Activated CD8-positive, alpha-beta T cell treated with anti-CD3 and anti-CD28 coated beads for 36 hours (primary cell): ENCODE data around the gene CHDH. TPM values are rescaled to one million over a fixed set of nuclear protein-coding genes. Genes with fewer than 3 reads are reported as not detected.
A peak's percentile ranks its signal among the peaks of the same experiment; 100 is the strongest.

Source experiments
- ATAC-seq: fragments of 200-7000 bp; cut with Tn5 transposase; one replicate; pipeline ENCODE4 v1.10.0; 2021; ENCODE audit warnings: mild to moderate bottlenecking, moderate library complexity
- CTCF ChIA-PET: fragments of 350-600 bp; sonication (Branson Sonifier 250); formaldehyde crosslinking; loops from one replicate; lab custom pipeline; 2021; ENCODE audit warnings: antibody characterized with exemption; lab: Charles Lee
- POLR2A ChIA-PET: fragments of 350-600 bp; sonication (Branson Sonifier 250); formaldehyde crosslinking; loops from one replicate; lab custom pipeline; 2021; ENCODE audit warnings: antibody characterized with exemption; lab: Charles Lee
- DNase-seq: peaks from one replicate; pipeline ENCODE4 v3.0.0-alpha.2; 2020
- H3K27ac Mint-ChIP-seq: one replicate; pipeline ENCODE4 v1.8.0; 2021; ENCODE audit warnings: mild to moderate bottlenecking, mixed read lengths
- H3K27me3 Mint-ChIP-seq: one replicate; pipeline ENCODE4 v1.8.0; 2021; ENCODE audit warnings: mixed read lengths
- H3K36me3 Mint-ChIP-seq: one replicate; pipeline ENCODE4 v1.8.0; 2021; ENCODE audit warnings: low read depth, mixed read lengths
- H3K4me1 Mint-ChIP-seq: one replicate; pipeline ENCODE4 v1.8.0; 2021; ENCODE audit warnings: low read depth, mixed read lengths
- H3K4me3 Mint-ChIP-seq: one replicate; pipeline ENCODE4 v1.8.0; 2021; ENCODE audit warnings: mild to moderate bottlenecking, moderate library complexity, mixed read lengths
- H3K9me3 Mint-ChIP-seq: one replicate; pipeline ENCODE4 v1.8.0; 2021; ENCODE audit warnings: mixed read lengths
- intact Hi-C: fragments of 100-400 bp; cut with micrococcal nuclease; formaldehyde crosslinking; loops from one replicate; pipeline ENCODE4 v1.10.0; 2022
- total RNA-seq, 2 experiments: library from RNA; stranded (reverse); gene quantifications; one replicate each; pipeline ENCODE4 v1.2.3, GENCODE V29; 2021
- TF ChIP-seq, protein P1 (sequence below): fragments of 200-600 bp; IDR thresholded peaks from one replicate; pipeline ENCODE4 v1.8.0; 2022; ENCODE audit warnings: antibody characterized with exemption, mild to moderate bottlenecking

The CHDH gene
- total RNA-seq, 2 experiments from 2014 or later, result 0.02 to 0.22 TPM

DNA sequence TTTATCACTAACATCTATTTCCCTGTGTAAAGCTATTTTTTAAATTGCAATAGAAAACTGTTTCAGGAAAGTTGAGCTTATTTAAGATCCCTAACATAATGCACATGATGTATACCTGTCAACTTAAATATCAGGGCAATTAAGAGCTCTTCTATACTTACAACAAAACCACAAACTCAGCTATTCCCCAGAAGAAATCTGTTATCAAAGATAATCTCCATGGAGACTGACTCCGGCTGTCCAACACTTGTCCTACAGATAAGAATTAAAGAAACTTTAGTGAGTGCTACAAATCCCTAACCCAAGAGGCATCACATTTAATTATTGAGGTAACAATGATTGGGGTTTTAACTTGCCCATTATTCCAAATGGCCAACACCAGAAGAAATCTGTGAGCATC lies 42.0 kb upstream of the CHDH start:
- Mint-ChIP-seq H3K27ac (no peak overlapping the region), H3K4me3 (no peak overlapping the region), H3K36me3 (peaks cover 28% of the 10 kb centered on the region), H3K4me1 (peaks cover 44% of the 10 kb centered on the region), H3K9me3 (no peaks in the 10 kb centered on the region), H3K27me3 (no peaks in the 10 kb centered on the region)
- TF ChIP-seq, protein P1, sequence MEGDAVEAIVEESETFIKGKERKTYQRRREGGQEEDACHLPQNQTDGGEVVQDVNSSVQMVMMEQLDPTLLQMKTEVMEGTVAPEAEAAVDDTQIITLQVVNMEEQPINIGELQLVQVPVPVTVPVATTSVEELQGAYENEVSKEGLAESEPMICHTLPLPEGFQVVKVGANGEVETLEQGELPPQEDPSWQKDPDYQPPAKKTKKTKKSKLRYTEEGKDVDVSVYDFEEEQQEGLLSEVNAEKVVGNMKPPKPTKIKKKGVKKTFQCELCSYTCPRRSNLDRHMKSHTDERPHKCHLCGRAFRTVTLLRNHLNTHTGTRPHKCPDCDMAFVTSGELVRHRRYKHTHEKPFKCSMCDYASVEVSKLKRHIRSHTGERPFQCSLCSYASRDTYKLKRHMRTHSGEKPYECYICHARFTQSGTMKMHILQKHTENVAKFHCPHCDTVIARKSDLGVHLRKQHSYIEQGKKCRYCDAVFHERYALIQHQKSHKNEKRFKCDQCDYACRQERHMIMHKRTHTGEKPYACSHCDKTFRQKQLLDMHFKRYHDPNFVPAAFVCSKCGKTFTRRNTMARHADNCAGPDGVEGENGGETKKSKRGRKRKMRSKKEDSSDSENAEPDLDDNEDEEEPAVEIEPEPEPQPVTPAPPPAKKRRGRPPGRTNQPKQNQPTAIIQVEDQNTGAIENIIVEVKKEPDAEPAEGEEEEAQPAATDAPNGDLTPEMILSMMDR, result no peak
- intact Hi-C loops, result no loop called here
- DNase-seq (no peak), ATAC-seq (no peak)
- ChIA-PET CTCF (no interaction called here), POLR2A (no interaction called here)

DNA sequence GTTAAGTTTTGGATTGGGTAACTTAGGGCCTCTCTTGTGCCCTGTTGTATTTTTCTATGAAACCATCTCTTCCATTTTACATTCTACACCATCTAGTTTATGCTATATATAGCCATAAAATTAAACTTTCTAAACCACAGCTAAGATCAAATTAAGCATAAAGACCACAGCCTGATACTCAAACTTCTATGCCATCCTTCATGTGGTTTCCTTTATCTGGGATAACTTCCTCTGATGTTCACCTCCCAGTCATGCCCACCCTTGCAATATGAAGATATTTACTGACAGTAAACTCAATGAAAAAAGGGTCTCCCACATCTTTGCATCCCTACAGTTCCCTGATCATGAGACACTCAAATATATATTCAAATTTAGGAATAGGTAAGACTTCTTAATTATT lies 41.2 kb upstream of the CHDH start:
- Mint-ChIP-seq H3K36me3 (peaks cover 28% of the 10 kb centered on the region), H3K9me3 (no peaks in the 10 kb centered on the region), H3K27ac (peak overlapping the region; percentile 46), H3K4me3 (no peak overlapping the region), H3K27me3 (no peaks in the 10 kb centered on the region), H3K4me1 (peaks cover 43% of the 10 kb centered on the region)
- intact Hi-C loops, result no loop called here
- no peak for DNase-seq
- no peak for ATAC-seq
- TF ChIP-seq, protein P1, result no peak
- POLR2A ChIA-PET, result no interaction called here
- CTCF ChIA-PET, result no interaction called here

DNA sequence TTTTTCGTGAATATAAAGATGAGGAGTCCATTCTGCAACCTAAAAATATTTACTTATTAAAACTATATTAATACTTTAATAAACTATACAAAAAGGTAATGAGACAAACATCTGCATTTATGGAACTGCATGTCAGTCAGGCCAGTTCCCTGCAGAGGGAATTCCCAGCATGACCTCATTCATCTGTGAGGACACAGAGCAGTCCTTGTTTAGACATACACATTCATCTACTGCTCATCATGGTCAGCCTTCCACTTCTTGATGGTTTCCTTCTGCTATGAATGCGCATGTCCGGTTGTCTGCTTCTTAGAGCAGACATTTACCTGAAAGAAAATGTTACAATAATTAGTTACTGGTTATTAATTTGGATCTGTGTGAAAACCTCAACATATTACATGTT lies 39.0 kb upstream of the CHDH start:
- no peaks in the 10 kb centered on the region for H3K27me3 Mint-ChIP-seq
- intact Hi-C loops, result no loop called here
- DNase-seq, result no peak
- no peak overlapping the region for H3K4me3 Mint-ChIP-seq
- peaks cover 33% of the 10 kb centered on the region for H3K36me3 Mint-ChIP-seq
- TF ChIP-seq, protein P1, result no peak
- H3K9me3 Mint-ChIP-seq, result no peaks in the 10 kb centered on the region
- ChIA-PET CTCF (no interaction called here), POLR2A (no interaction called here)
- no peak overlapping the region for H3K27ac Mint-ChIP-seq
- ATAC-seq, result no peak
- H3K4me1 Mint-ChIP-seq, result peaks cover 44% of the 10 kb centered on the region

DNA sequence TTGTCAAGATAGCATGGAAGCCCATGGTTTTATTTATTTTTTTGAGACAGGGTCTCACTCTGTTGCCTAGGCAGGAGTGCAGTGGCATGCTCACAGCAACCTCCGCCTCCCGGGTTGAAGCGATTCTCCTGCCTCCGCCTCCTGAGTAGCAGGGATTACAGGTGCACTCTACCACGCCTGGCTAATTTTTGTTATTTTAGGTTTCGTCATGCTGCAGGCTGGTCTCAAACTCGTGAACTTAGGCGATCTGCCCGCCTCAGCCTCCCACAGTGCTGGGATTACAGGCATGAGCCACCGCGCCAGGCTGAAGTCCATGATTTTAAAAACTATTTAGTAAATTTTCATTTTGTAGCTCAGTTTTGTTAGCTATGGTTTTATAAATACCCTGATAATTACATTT lies 38.4 kb upstream of the CHDH start:
- ChIA-PET CTCF (no interaction called here), POLR2A (no interaction called here)
- Mint-ChIP-seq H3K27me3 (no peaks in the 10 kb centered on the region), H3K4me3 (no peak overlapping the region), H3K27ac (no peak overlapping the region), H3K9me3 (no peaks in the 10 kb centered on the region), H3K4me1 (peaks cover 42% of the 10 kb centered on the region), H3K36me3 (peaks cover 37% of the 10 kb centered on the region)
- TF ChIP-seq, protein P1, result no peak
- intact Hi-C loops, result no loop called here
- no peak for ATAC-seq
- DNase-seq, result no peak

DNA sequence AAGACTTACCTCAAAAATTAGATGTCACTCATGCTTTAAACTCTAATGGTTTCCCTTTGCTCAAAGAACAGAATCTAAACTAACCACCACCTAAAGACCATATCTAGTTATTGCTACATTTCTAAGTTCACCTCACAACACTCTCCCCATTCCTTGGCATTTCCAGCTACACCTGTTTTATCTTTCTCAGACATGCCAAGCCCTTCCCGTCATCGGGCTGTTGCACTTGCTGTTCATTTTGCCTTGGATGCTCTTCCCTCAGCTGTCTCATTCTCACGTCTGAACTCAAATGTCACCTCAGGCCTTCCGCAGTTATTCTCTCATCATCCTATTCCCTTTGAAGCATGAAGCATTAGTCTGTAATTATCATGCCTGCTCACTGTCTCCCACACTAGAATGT lies 36.8 kb upstream of the CHDH start:
- H3K27me3 Mint-ChIP-seq, result no peaks in the 10 kb centered on the region
- POLR2A ChIA-PET, result interaction anchor here (4.8 kb wide), 1 partner anchor 8 kb away, joined by 36 read pairs; the partner anchor contains the start of gene SELENOK
- no peaks in the 10 kb centered on the region for H3K9me3 Mint-ChIP-seq
- H3K36me3 Mint-ChIP-seq, result peaks cover 33% of the 10 kb centered on the region
- no peak for ATAC-seq
- no peak for DNase-seq
- H3K27ac Mint-ChIP-seq, result peak overlapping the region; percentile 99
- CTCF ChIA-PET, result interaction anchor here (3.1 kb wide), 1 partner anchor 9 kb away, joined by 14 read pairs; the partner anchor contains the start of gene SELENOK
- TF ChIP-seq, protein P1, result no peak
- H3K4me3 Mint-ChIP-seq, result peak overlapping the region; percentile 98
- H3K4me1 Mint-ChIP-seq, result peaks cover 31% of the 10 kb centered on the region
- intact Hi-C loops, result no loop called here
